Skin epidermis (tissue), 12 donors: ENCODE measurements around the gene TMEM165.
"Not testable (repeated sequence)": the region's sequence is repeated elsewhere in the genome, so short reads cannot be mapped to it uniquely, and the experiment has no call there.

ENCODE experiments used
- H3K27ac ChIP-seq, 21 experiments: fragments of 200-600 bp; sonication (generic) in 11 of 21; one replicate each; pipeline ENCODE4 v1.5.0; 2020; ENCODE audit warnings: mild to moderate bottlenecking in 3 of 21, inconsistent platforms in 2 of 21, moderate library complexity in 2 of 21
- H3K4me3 ChIP-seq, 7 experiments: fragments of 200-600 bp; sonication (generic) in 2 of 7; one replicate each; pipeline ENCODE4 v1.5.0; 2020; ENCODE audit warnings: inconsistent platforms in 2 of 7, mild to moderate bottlenecking in 2 of 7, moderate library complexity in 1 of 7

TMEM165 gene

DNA sequence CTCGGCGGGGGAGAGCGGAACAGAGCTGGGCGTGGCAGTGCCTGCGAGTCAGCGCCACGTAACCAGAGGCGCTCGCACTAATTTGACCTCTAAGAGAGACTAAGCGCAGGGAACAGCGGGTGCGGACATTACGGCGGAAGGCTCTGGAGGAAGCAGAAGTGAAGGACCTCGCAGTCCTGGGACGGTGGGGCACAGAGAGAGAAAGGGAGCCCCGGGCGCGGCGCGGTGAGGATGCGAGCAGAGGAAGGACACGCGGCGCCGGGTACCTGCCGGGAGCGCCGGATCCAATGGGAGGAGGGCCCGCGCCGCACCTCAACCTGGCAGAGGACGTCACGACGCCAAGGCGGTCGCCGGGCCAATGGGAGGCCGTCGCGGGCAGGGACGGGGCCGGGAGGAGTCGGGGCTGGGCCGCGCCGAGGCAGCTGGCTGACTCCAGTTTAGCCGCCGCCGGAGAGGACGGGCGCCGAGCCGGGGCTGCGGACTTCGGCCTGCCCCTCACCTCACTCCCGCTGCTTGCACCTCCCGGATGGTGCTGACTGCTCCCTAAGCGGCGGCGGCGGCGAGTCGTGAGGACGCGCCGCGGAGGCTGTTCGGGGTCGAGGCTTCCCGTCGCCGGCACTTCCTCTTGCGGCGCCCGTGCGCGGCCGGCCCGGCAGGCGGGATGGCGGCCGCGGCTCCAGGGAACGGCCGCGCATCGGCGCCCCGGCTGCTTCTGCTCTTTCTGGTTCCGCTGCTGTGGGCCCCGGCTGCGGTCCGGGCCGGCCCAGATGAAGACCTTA lies at the start of gene TMEM165:
TMEM165 (plus strand) TSS at position 429 of the 779 bp plus-strand sequence; CDS start at position 662, 233 bp downstream.
- Histone ChIP-seq H3K27ac (peak within 1 kb of the TSS; percentile 86 to 100 (median 97)), H3K4me3 (peak within 1 kb of the TSS; percentile 73 to 100 (median 92))

GRCh38 chr4:55345980-55346850 lies 49.5 kb upstream of the TMEM165 start, which contains the start of gene SRD5A3:
SRD5A3 (plus strand) TSS chr4:55346242; CDS start chr4:55346337, 95 bp downstream.
- peak within 1 kb of the TSS; percentile 74 to 97 (median 92) for H3K27ac ChIP-seq
- peak within 1 kb of the TSS; percentile 53 to 86 (median 73) for H3K4me3 ChIP-seq

DNA sequence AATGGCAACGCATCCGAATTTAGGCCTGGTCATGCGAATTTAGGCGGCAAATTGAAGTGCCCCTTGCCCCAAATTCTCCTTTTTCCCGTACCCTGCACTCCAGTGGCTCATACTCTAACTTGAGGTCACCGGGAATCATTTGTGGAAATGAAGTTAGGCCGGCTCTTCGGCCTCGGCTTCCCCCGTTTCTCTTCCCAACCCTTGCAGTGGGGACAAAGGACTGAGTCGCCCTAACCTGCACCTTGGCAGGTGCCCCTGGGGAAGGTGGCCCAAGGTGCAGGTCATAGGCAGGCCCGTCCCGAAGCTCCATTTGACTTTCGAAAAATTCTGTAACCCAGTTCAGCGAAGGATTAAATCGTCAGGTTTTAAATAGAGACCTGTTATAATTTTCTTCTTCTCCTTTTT lies 48.9 kb upstream of the TMEM165 start:
- Histone ChIP-seq H3K27ac (peak overlapping the region; percentile 74 to 97 (median 92)), H3K4me3 (peak overlapping the region; percentile 53 to 86 (median 73))

GRCh38 chr4:55347610-55348228 lies 48.0 kb upstream of the TMEM165 start:
- Histone ChIP-seq H3K4me3 (no peak overlapping the region), H3K27ac (peak overlapping the region in 8 of 21 experiments; percentile 83 to 97 (median 93))

DNA sequence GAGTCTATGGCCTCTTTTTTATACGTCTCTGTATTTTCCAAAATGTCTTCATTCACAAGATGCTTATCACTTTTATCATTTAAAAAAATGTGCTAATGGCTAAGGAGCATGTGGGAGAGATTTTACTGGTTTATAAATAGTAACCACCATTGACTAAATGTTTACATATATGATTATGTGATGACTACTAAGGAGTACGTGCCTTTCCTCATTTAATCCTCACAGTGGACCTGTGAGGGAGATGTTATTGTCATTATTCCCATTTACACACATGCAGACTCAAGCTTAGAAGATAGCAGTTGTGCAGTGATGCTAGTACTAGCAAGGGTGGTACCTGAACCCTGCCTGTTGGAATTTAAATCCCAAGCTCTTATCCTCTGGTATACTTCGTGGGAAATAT lies 47.3 kb upstream of the TMEM165 start:
- H3K27ac ChIP-seq = no peak overlapping the region

DNA sequence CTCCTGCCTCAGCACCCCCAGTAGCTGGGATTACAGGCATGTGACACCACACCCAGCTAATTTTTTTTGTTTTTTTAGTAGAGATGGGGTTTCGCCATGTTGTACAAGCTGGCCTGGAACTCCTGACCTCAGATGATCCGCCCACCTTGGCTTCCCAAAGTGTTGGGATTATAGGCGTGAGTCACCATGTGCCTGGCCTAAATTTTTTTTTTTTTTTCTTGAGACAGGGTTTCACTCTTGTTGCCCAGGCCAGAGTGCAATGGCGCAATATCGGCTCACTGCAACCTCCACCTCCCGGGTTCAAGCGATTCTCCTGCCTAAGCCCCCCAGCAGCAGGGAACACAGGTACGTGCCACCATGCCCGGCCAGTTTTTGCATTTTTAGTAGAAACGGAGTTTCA lies 44.9 kb upstream of the TMEM165 start:
- H3K27ac ChIP-seq, H3K4me3 ChIP-seq: not testable (repeated sequence)

More for the DNA sequence above, 47.3 kb upstream of the TMEM165 start:
- H3K4me3 ChIP-seq = no peak overlapping the region

DNA sequence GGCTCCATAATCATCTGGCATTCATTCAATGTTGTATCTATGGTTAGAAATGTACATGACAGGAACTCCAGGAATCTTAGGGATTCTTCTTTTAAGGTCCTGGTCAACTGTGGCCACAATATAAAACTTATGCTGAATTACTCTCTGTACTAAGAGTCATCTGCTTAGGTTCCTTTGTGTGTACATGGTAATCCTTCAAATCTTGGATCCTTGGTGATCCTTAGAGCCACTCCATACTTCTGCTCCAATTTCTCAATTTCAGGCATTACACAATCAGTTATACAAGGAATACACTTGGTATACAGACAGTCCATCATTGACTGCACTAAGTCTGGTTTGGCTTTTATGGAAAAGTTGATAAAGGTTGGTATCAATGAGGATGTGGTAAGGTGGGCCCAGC lies 43.9 kb upstream of the TMEM165 start:
- Histone ChIP-seq H3K27ac (no peak overlapping the region), H3K4me3 (no peak overlapping the region)

DNA sequence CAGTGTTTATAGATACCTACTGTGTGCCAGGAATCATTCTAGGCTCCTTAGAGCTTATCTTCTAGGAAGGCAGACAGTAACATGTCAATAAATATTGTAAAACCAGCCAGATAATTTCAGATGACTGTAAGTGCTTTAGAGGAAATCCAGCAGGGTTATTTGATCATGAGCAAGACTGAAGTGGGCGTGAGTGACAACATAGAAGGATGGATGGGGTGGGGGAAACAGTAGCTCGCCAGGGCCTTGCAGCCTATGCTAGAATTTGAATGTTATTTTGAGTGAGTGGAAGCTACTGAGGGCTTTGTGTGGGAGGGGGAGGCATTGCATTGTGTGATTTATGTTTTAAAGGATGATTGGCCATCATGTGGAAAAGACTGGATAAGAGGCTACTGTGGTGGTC lies 43.0 kb upstream of the TMEM165 start:
- H3K4me3 ChIP-seq = no peak overlapping the region

GRCh38 chr4:55353228-55353747 lies 42.5 kb upstream of the TMEM165 start:
- H3K27ac ChIP-seq, H3K4me3 ChIP-seq: not testable (repeated sequence)

More for the DNA sequence above, 43.0 kb upstream of the TMEM165 start:
- no peak overlapping the region for H3K27ac ChIP-seq

- H3K27ac ChIP-seq = no peak overlapping the region
Observed at GRCh38 chr4:55354648-55355047, 41.1 kb upstream of the TMEM165 start.

DNA sequence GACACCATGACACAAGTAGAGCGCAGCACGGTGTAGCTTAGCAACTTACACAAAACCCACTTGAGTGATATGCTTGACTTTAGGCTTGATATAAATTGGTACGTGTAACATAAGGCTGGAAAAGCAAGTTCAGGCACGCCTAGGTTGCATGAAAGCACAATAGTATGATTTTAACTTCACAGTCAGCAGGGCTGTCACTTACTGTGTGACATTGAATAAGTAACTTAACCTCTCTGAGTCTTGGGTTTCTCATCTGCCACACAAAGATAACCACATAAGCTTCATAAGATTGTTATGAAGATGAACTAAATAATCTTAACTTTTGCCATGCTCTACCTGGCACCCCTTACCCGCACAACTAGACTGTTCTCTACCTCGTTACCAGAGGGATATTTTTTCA lies 40.2 kb upstream of the TMEM165 start:
- Histone ChIP-seq H3K27ac (no peak overlapping the region), H3K4me3 (no peak overlapping the region)

More at GRCh38 chr4:55354648-55355047, 41.1 kb upstream of the TMEM165 start:
- no peak overlapping the region for H3K4me3 ChIP-seq

DNA sequence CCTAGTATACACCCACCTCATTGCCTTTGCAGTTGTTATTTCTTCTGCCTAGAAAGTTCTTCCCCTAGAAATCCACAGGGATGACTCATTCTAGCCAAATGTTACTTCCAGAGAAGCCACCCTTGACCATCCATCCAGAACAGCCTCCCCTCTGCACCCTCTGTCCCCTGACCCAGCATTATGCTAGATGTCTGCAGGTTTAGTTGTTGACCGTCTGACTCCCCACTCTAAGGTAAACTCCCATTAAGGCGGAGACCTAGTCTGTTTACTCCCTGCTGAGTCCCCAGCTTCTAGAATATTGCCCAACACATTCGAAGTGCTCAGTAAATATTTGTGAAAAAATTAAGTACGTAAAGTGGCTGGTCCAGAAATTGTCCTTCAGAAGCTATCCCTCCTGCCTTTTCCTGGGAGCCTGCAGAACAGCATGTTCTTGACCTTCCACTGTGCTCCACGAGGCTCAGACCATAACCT lies 38.7 kb upstream of the TMEM165 start:
- Histone ChIP-seq H3K27ac (peak overlapping the region in 6 of 21 experiments; percentile 19 to 65 (median 40)), H3K4me3 (no peak overlapping the region)

DNA sequence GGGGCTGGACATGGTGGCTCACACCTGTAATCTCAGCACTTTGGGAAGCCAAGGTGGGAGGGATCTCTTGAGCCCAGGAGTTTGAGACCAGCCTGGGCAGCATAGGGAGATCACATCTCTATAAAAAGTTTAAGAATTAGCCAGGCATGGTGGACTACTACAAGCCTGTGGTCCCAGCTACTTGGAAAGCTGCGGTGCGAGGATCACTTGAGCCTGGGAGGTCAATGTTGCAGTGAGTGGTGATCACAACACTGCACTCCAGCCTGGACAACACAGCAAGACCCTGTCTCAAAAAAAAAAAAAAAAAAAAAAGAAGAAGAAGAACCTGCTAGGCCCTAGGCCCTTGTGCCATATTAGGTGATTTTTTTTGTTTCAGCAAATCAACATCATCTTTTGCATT lies 37.5 kb upstream of the TMEM165 start:
- Histone ChIP-seq H3K4me3 (no peak overlapping the region), H3K27ac (peak overlapping the region in 11 of 21 experiments; percentile 14 to 65 (median 45))

- peak overlapping the region in 17 of 21 experiments; percentile 8 to 76 (median 66) for H3K27ac ChIP-seq
Observed at GRCh38 chr4:55358668-55359067, 37.1 kb upstream of the TMEM165 start.

DNA sequence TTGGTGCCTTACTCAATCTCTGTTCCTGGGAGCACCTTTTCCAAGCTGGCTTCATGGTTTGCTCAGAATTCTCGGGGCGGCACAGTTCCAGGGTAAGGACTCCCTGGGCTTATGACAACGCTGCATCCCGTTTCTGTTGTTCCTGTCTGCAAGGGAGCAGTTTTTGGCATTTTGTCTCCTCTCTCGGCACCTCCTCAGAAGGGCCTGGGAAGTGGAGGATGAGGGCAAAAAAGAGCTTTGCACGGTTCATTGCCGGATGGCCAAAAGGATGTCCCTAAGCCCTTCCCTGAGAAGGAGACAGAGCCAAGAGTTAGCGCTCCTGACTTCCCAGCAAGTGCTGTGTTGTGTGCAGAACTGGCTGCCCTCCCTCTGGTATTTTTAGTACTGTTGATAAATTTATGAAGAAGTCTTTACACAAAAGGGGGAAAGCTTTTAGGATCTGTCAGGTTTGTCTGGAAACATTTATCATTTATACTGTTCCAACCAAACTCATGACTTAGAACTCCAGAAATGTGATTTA lies 36.3 kb upstream of the TMEM165 start:
- peak overlapping the region in 18 of 21 experiments; percentile 8 to 76 (median 64) for H3K27ac ChIP-seq
- no peak overlapping the region for H3K4me3 ChIP-seq

More at GRCh38 chr4:55358668-55359067, 37.1 kb upstream of the TMEM165 start:
- H3K4me3 ChIP-seq = no peak overlapping the region

GRCh38 chr4:55362938-55363337 lies 32.8 kb upstream of the TMEM165 start:
- not testable (repeated sequence) for H3K27ac ChIP-seq, H3K4me3 ChIP-seq

- no peak overlapping the region for H3K4me3 ChIP-seq
- H3K27ac ChIP-seq = peak overlapping the region in 2 of 21 experiments; percentile 8 to 17
Observed at GRCh38 chr4:55363691-55364351, 31.9 kb upstream of the TMEM165 start.

DNA sequence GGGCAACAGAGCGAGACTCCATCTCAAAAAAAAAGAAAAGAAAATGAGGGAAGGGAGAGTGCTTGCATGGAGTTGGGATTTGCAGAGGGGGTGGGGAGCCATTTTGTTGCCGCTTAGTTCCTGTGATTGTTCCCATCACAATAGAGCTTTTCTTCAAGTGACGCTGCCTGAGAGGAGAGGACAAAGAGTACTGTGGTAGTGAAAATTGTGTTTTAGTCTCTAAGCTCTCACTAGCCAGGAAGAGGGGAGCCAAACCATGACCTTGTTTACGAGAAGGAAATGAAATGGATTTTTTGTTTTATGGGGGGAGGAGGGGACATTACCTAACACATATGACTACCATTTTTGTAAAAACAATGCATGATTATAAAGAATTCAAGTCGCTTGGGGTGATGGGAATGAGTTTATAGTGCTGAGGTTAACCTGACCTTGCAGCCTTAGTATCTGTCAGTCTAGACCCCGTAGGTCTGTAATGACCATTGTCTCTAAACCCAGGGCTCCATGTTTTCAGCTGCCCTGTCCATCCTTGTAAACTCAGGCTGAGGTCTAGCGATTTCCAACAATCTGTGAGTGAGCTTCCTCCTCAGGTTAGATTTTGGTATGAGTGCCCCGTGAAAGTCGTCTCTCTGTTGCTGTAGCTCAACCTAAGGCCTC lies 30.9 kb upstream of the TMEM165 start:
- Histone ChIP-seq H3K4me3 (no peak overlapping the region), H3K27ac (peak overlapping the region in 1 of 21 experiments; percentile 17)
